ENCODE data around the gene NDUFA12.
A peak's percentile ranks its signal among the peaks of the same experiment; 100 is the strongest.
"Not testable (repeated sequence)": the region's sequence is repeated elsewhere in the genome, so short reads cannot be mapped to it uniquely, and the experiment has no call there.

NDUFA12 gene

GRCh38 chr12:95003213-95003920, at the start of gene NDUFA12:
Gene NDUFA12 (minus strand): TSS chr12:95003697. CDS start chr12:95003680, 17 bp downstream.
- DNase-seq (ENCODE audit: low spot score): peak; percentile 93

- no peak for DNase-seq (ENCODE audit: low spot score)
These were observed 47.7 kb upstream of the NDUFA12 start for GRCh38 chr12:95051241-95051640.

- DNase-seq (ENCODE audit: low spot score): no peak
These were observed 34.4 kb upstream of the NDUFA12 start for GRCh38 chr12:95037906-95038305.

GRCh38 chr12:95034750-95035149, 31.3 kb upstream of the NDUFA12 start:
- DNase-seq (ENCODE audit: low spot score): no peak

- DNase-seq (ENCODE audit: low spot score): no peak
These were observed 19.0 kb upstream of the NDUFA12 start for GRCh38 chr12:95022477-95022876.

- no peak for DNase-seq (ENCODE audit: low spot score)
These were observed 14.0 kb upstream of the NDUFA12 start for GRCh38 chr12:95017482-95017881.

GRCh38 chr12:95016120-95016519, 12.6 kb upstream of the NDUFA12 start:
- DNase-seq (ENCODE audit: low spot score): no peak

- DNase-seq (ENCODE audit: low spot score): no peak
These were observed 11.1 kb upstream of the NDUFA12 start for GRCh38 chr12:95014554-95014953.

GRCh38 chr12:95006206-95006605, 2.7 kb upstream of the NDUFA12 start:
- DNase-seq (ENCODE audit: low spot score): no peak

GRCh38 chr12:95004610-95005009, 1.1 kb upstream of the NDUFA12 start:
- DNase-seq (ENCODE audit: low spot score): no peak

- DNase-seq (ENCODE audit: low spot score): no peak
These were observed 400 bp upstream of the NDUFA12 start for GRCh38 chr12:95003921-95004272.

- no peak for DNase-seq (ENCODE audit: low spot score)
These were observed 743 bp downstream of the NDUFA12 start for GRCh38 chr12:95002754-95003153.

GRCh38 chr12:94998326-94998725, 5.2 kb downstream of the NDUFA12 start:
- no peak for DNase-seq (ENCODE audit: low spot score)

- DNase-seq (ENCODE audit: low spot score): no peak
These were observed 5.8 kb downstream of the NDUFA12 start for GRCh38 chr12:94997726-94998125.

GRCh38 chr12:94997061-94997460, 6.4 kb downstream of the NDUFA12 start:
- DNase-seq (ENCODE audit: low spot score): no peak

GRCh38 chr12:94994312-94994711, 9.2 kb downstream of the NDUFA12 start:
- DNase-seq (ENCODE audit: low spot score): peak; percentile 51

GRCh38 chr12:94993855-94994254, 9.6 kb downstream of the NDUFA12 start:
- DNase-seq (ENCODE audit: low spot score): not testable (repeated sequence)

- no peak for DNase-seq (ENCODE audit: low spot score)
These were observed 13.3 kb downstream of the NDUFA12 start for GRCh38 chr12:94990222-94990621.

GRCh38 chr12:94988471-94988870, 15.0 kb downstream of the NDUFA12 start:
- no peak for DNase-seq (ENCODE audit: low spot score)

GRCh38 chr12:94987801-94988200, 15.7 kb downstream of the NDUFA12 start:
- DNase-seq (ENCODE audit: low spot score): peak; percentile 45

GRCh38 chr12:94987076-94987669, 16.3 kb downstream of the NDUFA12 start:
- DNase-seq (ENCODE audit: low spot score): no peak

GRCh38 chr12:94985099-94985498, 18.4 kb downstream of the NDUFA12 start:
- not testable (repeated sequence) for DNase-seq (ENCODE audit: low spot score)

GRCh38 chr12:94983321-94983720, 20.2 kb downstream of the NDUFA12 start:
- DNase-seq (ENCODE audit: low spot score): no peak

GRCh38 chr12:94982456-94982855, 21.0 kb downstream of the NDUFA12 start:
- DNase-seq (ENCODE audit: low spot score): peak; percentile 63

Data from SW480 (cell line).